RWPE1 (cell line): ENCODE measurements around the gene DNAJC10.
"Not testable (repeated sequence)": the region's sequence is repeated elsewhere in the genome, so short reads cannot be mapped to it uniquely, and the experiment has no call there.

Experiments used
- CTCF ChIA-PET: fragments of 350-600 bp; sonication (Branson Sonifier 250); formaldehyde crosslinking; extraction: SDS; loops from one replicate; lab custom pipeline; 2021; lab: Yijun Ruan, JAX
- POLR2A ChIA-PET: fragments of 400-600 bp; formaldehyde crosslinking; extraction: SDS; loops from one replicate; lab custom pipeline; 2020; ENCODE audit warnings: antibody characterized with exemption; ENCODE audit not compliant: low non-redundant PET; lab: Yijun Ruan, JAX
- DNase-seq: peaks from one replicate; pipeline ENCODE4 v3.0.0; 2012; ENCODE audit warnings: low spot score
- H3K27ac ChIP-seq: fragments of 450-650 bp; 2 replicates; pipeline ENCODE4 v1.5.1; 2017
- CTCF ChIP-seq: fragments of 450-650 bp; conservative IDR thresholded peaks from 2 replicates; pipeline ENCODE4 v1.5.1; 2017; ENCODE audit warnings: low read depth, mild to moderate bottlenecking

DNAJC10 gene

GRCh38 chr2:182732736-182733135, 16.7 kb downstream of the DNAJC10 start:
- no peak for TF ChIP-seq CTCF
- DNase-seq: no peak
- no peak overlapping the region for H3K27ac ChIP-seq
- POLR2A ChIA-PET: no interaction called here
- CTCF ChIA-PET: no interaction called here

- CTCF ChIA-PET: no interaction called here
- DNase-seq: no peak
- no peak overlapping the region for H3K27ac ChIP-seq
- no peak for TF ChIP-seq CTCF
- POLR2A ChIA-PET: no interaction called here
Measured at GRCh38 chr2:182733572-182733971, 17.5 kb downstream of the DNAJC10 start.

GRCh38 chr2:182736856-182737255, 20.8 kb downstream of the DNAJC10 start:
- POLR2A ChIA-PET, H3K27ac ChIP-seq, DNase-seq: not testable (repeated sequence)
- CTCF ChIA-PET: interaction anchor here (0.6 kb wide), 1 partner anchor 9 kb away, joined by 6 read pairs; no protein-coding TSS in a partner anchor

- POLR2A ChIA-PET: no interaction called here
- no peak for TF ChIP-seq CTCF
- CTCF ChIA-PET: interaction anchor here (0.7 kb wide), 2 partner anchors 415 to 665 kb away, joined by 3 read pairs; no protein-coding TSS in a partner anchor
- no peak overlapping the region for H3K27ac ChIP-seq
- no peak for DNase-seq
Measured at GRCh38 chr2:182740701-182741100, 24.6 kb downstream of the DNAJC10 start.

GRCh38 chr2:182741620-182742019, 25.6 kb downstream of the DNAJC10 start:
- TF ChIP-seq CTCF: no peak
- POLR2A ChIA-PET: no interaction called here

GRCh38 chr2:182744490-182744889, 28.4 kb downstream of the DNAJC10 start:
- DNase-seq: no peak
- ChIA-PET POLR2A (no interaction called here), CTCF (interaction anchor here (0.6 kb wide), 1 partner anchor 515 kb away, joined by 3 read pairs; no protein-coding TSS in a partner anchor)
- TF ChIP-seq CTCF: no peak
- no peak overlapping the region for H3K27ac ChIP-seq

More at GRCh38 chr2:182741620-182742019, 25.6 kb downstream of the DNAJC10 start:
- CTCF ChIA-PET: no interaction called here
- DNase-seq: no peak
- H3K27ac ChIP-seq: no peak overlapping the region

- CTCF ChIA-PET: no interaction called here
- no peak for TF ChIP-seq CTCF
- no peak overlapping the region for H3K27ac ChIP-seq
- POLR2A ChIA-PET: no interaction called here
- no peak for DNase-seq
Measured at GRCh38 chr2:182745061-182745460, 29.0 kb downstream of the DNAJC10 start.

GRCh38 chr2:182745894-182746293, 29.8 kb downstream of the DNAJC10 start:
- POLR2A ChIA-PET, CTCF ChIA-PET, H3K27ac ChIP-seq, DNase-seq: not testable (repeated sequence)
